NCI-H2081 (cell line): ENCODE measurements around the gene PIGN.
"Not testable (repeated sequence)": the region's sequence is repeated elsewhere in the genome, so short reads cannot be mapped to it uniquely, and the experiment has no call there.

Experiments
- DNase-seq, 2 experiments: peaks; one replicate each; lab custom pipeline; 2025; lab: John Stamatoyannopoulos, UW

PIGN gene

DNA sequence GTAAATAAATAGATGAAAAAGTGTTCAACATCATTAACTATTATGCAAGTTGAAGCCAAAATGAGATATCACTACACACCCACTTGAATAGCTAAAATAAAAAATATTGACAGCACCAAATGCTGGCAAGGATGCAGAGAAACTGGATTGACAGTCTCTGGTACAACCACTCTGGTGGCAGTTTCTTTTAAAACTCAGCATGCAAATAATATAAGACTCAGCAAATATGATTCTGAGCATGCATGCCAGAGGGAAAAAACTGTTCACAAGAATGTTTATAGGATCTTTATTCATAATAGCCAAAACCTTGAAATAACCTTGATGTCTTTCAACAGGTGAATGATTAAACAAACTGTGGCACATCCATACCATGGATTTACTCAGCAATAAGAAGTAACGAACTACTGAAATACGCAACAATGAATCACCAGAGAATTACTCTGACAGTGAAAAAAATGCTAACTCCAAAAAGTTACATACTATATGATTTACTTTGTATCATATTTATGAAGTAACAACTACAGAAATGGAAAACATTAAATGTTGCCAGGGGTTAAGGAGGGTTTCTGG is 131.8 kb downstream of the PIGN start:
- DNase-seq = no peak

GRCh38 chr18:62048279-62048678 is 138.6 kb downstream of the PIGN start:
- no peak for DNase-seq

DNA sequence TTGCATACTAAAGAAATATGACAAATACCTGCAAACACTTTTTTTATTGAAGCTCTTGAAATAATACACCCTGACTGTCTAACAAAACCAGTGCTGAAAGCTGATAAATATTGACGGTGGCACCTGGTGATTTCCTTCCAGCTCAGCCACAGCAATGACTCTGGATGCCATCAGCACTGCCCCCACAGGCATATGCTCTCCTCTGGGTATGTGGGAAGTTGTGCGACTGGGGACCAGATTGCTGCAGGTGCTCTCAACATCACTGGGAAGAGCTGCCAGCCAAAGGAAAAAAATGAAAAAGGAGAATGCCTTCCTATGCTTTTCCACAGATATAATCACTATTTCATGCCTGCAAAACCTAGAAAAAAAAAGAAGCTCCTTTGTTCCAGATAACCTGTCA is 141.5 kb downstream of the PIGN start:
- peak in 1 of 2 experiments; percentile 19 for DNase-seq

GRCh38 chr18:62044490-62045000 is 142.3 kb downstream of the PIGN start:
- DNase-seq = peak in 1 of 2 experiments; percentile 41

GRCh38 chr18:62037989-62038778 is 148.7 kb downstream of the PIGN start:
- DNase-seq = no peak

- DNase-seq = no peak
Observed at GRCh38 chr18:62037012-62037742, 149.7 kb downstream of the PIGN start.

GRCh38 chr18:62034286-62034685 is 152.6 kb downstream of the PIGN start:
- DNase-seq = not testable (repeated sequence)

- DNase-seq = no peak
Observed at GRCh38 chr18:62033756-62034155, 153.1 kb downstream of the PIGN start.

- DNase-seq = no peak
Observed at GRCh38 chr18:62033207-62033606, 153.6 kb downstream of the PIGN start.

- DNase-seq = no peak
Observed at GRCh38 chr18:62030091-62030985, 156.5 kb downstream of the PIGN start.

GRCh38 chr18:62028715-62029114 is 158.1 kb downstream of the PIGN start:
- no peak for DNase-seq

GRCh38 chr18:62027914-62028520 is 158.8 kb downstream of the PIGN start:
- DNase-seq = no peak

GRCh38 chr18:62026586-62026985 is 160.3 kb downstream of the PIGN start:
- DNase-seq = no peak

- DNase-seq = no peak
Observed at GRCh38 chr18:62024983-62025382, 161.9 kb downstream of the PIGN start.

- no peak for DNase-seq
Observed at GRCh38 chr18:62023536-62023935, 163.3 kb downstream of the PIGN start.

GRCh38 chr18:62018759-62019041 is 168.2 kb downstream of the PIGN start:
- DNase-seq = no peak

DNA sequence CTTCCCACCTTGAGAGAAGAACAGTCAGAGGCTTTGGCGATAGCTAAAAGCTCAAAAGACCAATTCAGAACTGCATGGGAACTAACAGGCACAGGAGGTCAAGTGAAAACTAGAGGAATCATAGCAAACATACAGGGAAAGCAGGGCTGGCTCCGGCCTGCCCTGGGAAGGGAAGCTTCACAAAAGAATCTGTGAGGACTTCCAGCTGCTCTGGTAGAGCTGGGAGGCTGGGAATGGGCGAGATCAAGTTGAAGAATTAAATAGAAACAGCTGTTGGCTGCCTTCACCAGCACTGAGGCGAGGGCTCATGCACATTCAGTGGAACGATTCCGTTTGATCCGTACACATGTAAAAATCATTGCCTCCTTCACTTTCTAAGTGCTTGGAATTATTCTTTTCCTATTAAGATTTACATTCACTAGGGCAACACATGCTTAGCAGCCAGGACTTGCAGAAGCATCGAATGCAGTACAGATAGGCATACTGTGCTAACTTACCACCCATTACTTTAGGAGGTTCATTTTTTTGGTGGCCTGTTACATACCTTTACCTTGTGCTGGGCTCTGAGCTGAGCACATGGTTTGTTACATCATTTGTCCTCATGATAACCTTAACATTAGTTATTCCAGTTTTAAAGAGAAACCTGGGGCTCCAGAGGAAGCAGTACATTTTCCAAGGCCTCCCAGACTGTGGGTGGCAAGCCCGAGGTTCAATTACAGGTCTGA is 168.7 kb downstream of the PIGN start:
- no peak for DNase-seq

DNA sequence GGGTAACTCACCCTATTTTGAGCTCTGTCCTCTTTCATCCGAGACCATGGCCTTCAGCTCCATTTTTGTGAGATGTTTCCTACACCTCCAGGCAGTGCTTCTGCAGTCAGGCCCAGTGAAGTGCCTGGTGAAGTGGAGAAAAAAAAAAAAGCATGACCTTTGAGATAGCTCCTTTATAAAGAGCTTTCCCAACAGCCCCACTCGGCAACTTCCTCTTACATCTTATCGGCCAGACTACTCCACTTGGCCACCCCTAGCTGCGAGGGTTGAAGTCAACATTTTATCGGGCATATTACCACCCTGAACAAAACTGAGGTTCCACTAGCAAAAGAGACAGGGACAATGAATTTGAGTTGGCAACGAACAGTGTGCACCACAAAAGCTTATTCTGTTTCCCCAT is 169.2 kb downstream of the PIGN start:
- no peak for DNase-seq

- no peak for DNase-seq
Observed at GRCh38 chr18:62011416-62011815, 175.4 kb downstream of the PIGN start.

GRCh38 chr18:62009521-62009920 is 177.3 kb downstream of the PIGN start:
- DNase-seq = no peak

GRCh38 chr18:62001396-62001795 is 185.5 kb downstream of the PIGN start:
- DNase-seq = no peak
